ENCODE results near the gene SMOC1.

SMOC1 gene

DNA sequence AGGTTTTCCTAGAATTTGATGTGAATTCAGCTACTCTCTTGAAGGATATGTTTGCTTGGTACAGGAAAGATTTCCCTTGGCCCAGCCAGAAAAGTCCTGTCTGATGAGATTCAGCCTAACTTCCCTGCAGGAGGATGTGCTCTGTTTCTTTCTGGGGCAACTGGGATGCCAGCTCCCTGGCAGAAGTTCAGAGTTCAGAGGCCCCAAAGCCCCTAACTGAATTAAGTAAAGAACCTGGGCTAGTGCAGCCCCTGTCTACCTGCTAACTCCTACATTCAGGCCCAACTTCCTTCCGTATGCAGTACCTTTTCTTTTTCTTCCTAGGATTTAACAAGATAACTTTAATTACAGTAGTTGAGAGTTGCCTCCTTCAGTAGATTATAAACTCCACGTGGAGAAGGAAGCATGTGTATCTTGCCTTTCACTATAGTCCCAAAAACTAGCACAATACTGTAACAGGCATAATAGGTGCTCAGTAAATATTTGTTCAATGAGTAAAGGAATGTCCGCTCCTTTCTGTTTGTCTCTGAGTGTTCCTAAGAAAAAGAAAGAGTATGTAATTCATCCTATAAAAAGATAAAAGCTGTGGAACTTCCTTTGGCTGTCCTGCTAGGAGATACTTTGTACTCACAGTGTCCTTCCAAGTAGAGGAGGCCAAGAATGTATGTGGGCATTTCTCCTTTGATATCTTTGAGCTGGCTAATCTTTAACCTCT, 168.5 kb downstream of the SMOC1 start:
- Histone ChIP-seq H3K4me1 (ENCODE audit: control insufficient read depth, insufficient read depth, low read length) (no peaks in the 10 kb centered on the region), H3K4me3 (ENCODE audit: low read depth, low read length) (no peak overlapping the region), H3K36me3 (ENCODE audit: control insufficient read depth, insufficient read depth, low read length) (no peaks in the 10 kb centered on the region), H3K27ac (ENCODE audit: low read depth, low read length) (no peak overlapping the region), H3K9me3 (ENCODE audit: control insufficient read depth, insufficient read depth, low read length) (no peaks in the 10 kb centered on the region), H3K27me3 (ENCODE audit: control insufficient read depth, insufficient read depth, low read length) (0 out of 2 replicates have a peak, but pooled peaks cover 2% of the 10 kb centered on the region), H3K9ac (ENCODE audit: low read depth, low read length) (no peak overlapping the region)

DNA sequence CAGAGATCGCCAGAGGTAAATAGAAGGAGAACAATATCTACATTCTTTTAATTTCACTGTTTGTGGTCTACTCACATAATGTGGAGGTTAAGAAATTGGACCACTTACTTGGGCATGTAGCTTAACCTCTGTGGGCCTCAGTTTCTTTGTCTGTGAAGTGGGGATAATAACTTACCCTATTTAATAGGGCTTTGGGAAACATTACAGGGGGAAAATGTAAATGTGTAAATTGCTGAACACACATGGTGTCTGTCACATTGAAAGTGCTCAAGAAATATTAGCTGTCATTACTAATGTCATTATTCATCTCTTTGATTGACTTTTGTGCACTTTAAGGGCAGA, 169.1 kb downstream of the SMOC1 start:
- Histone ChIP-seq H3K27ac (ENCODE audit: low read depth, low read length) (no peak overlapping the region), H3K36me3 (ENCODE audit: control insufficient read depth, insufficient read depth, low read length) (no peaks in the 10 kb centered on the region), H3K9ac (ENCODE audit: low read depth, low read length) (no peak overlapping the region), H3K27me3 (ENCODE audit: control insufficient read depth, insufficient read depth, low read length) (0 out of 2 replicates have a peak, but pooled peaks cover 2% of the 10 kb centered on the region), H3K4me3 (ENCODE audit: low read depth, low read length) (no peak overlapping the region), H3K4me1 (ENCODE audit: control insufficient read depth, insufficient read depth, low read length) (no peaks in the 10 kb centered on the region), H3K9me3 (ENCODE audit: control insufficient read depth, insufficient read depth, low read length) (no peaks in the 10 kb centered on the region)

DNA sequence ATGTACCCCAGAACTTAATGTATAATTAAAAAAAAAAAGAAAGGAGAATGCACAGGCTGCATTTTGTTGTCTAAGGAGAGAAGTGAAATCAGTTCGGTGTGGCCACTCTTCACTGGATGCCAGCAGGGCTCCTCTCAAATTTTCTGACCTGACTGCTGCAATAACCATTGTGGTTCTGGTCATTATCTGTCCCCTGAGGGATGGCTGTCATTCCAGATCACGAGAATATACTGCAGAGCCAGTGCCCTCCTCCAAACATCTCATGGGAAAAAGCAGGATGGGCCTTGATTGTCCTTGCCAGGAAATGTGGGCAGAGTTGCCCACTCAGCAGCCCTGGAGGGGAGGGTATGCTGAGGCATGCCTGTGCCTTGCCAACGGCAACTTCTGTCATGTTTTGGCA, 170.4 kb downstream of the SMOC1 start:
- Histone ChIP-seq H3K9me3 (ENCODE audit: control insufficient read depth, insufficient read depth, low read length) (no peaks in the 10 kb centered on the region), H3K36me3 (ENCODE audit: control insufficient read depth, insufficient read depth, low read length) (no peaks in the 10 kb centered on the region), H3K27ac (ENCODE audit: low read depth, low read length) (no peak overlapping the region), H3K27me3 (ENCODE audit: control insufficient read depth, insufficient read depth, low read length) (0 out of 2 replicates have a peak, but pooled peaks cover 2% of the 10 kb centered on the region), H3K4me3 (ENCODE audit: low read depth, low read length) (no peak overlapping the region), H3K4me1 (ENCODE audit: control insufficient read depth, insufficient read depth, low read length) (no peaks in the 10 kb centered on the region), H3K9ac (ENCODE audit: low read depth, low read length) (no peak overlapping the region)

DNA sequence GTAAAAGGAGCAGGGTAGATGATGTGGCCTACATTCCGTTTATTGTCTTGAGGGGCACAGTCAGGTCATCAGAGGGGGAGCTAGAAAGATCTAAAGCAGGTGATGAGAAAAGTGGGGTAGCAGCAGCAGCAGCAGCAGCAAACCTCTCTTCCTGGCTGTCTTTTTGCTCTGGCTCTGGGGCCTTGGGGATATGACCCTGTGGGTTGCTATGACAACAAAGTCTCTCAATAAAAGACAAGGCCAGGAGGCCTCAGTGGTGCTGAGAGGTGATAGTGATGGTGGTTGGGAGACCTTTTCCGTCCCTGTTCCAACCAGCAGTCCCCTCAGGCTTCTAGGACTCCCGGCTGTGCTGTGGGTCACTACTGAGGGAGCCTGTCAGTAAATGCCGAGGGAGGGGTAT, 170.9 kb downstream of the SMOC1 start:
- H3K27me3 ChIP-seq (ENCODE audit: control insufficient read depth, insufficient read depth, low read length): 0 out of 2 replicates have a peak, but pooled peaks cover 2% of the 10 kb centered on the region
- no peak overlapping the region for H3K27ac ChIP-seq (ENCODE audit: low read depth, low read length)
- H3K4me3 ChIP-seq (ENCODE audit: low read depth, low read length): no peak overlapping the region
- H3K36me3 ChIP-seq (ENCODE audit: control insufficient read depth, insufficient read depth, low read length): no peaks in the 10 kb centered on the region
- H3K9ac ChIP-seq (ENCODE audit: low read depth, low read length): no peak overlapping the region
- no peaks in the 10 kb centered on the region for H3K4me1 ChIP-seq (ENCODE audit: control insufficient read depth, insufficient read depth, low read length)
- H3K9me3 ChIP-seq (ENCODE audit: control insufficient read depth, insufficient read depth, low read length): no peaks in the 10 kb centered on the region

DNA sequence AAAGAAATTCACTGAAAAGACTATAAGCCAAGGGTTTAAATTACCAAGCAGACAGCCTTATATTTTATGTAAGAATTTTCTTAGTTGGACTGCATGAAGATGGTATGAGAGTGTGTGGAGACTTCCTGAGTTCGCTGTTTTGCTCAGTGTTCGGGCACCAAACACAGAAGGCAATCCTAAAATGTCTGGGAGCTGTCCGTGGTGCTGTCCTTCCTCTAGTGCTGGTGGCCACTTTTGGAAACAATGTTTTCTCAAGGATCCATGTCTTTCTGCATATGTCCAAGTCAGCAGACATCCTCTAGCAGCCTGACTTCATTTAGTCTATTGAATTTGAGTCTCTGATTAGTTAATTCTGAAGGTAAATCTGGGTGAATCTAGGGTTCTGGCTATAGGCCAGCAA, 173.8 kb downstream of the SMOC1 start:
- H3K4me1 ChIP-seq (ENCODE audit: control insufficient read depth, insufficient read depth, low read length): no peaks in the 10 kb centered on the region
- no peak overlapping the region for H3K27ac ChIP-seq (ENCODE audit: low read depth, low read length)
- no peaks in the 10 kb centered on the region for H3K9me3 ChIP-seq (ENCODE audit: control insufficient read depth, insufficient read depth, low read length)
- no peaks in the 10 kb centered on the region for H3K36me3 ChIP-seq (ENCODE audit: control insufficient read depth, insufficient read depth, low read length)
- H3K4me3 ChIP-seq (ENCODE audit: low read depth, low read length): no peak overlapping the region
- no peak overlapping the region for H3K9ac ChIP-seq (ENCODE audit: low read depth, low read length)
- no peaks in the 10 kb centered on the region for H3K27me3 ChIP-seq (ENCODE audit: control insufficient read depth, insufficient read depth, low read length)

DNA sequence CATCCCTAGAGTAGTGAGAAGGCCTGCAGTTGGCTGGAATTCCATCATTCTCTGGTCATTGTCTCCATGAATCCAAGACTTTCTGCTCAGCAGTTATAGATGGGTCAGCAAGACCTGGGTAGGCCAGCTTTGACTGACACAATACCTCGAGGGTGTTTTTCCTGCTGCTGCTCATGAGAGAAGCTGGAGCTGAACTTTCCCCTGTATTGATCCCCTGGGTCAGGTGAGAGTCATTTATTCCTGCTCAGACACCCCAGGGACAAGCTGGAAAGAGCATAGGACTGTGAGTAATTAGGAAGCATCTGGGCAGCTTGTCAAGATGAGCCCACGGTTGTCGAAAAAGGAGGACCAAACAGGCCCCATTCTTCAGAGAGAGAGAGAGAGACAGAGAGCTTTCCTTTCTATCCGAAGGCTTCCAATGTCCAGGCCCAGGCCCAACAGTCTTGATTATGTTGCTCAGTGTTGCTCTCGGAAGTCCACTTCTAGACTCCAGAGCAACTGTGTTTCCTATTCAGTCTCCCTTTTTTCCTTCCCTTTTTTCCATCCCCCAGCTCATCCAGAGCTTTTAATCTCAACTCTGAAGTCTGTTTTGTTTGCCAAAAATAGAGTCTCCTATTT, 178.4 kb downstream of the SMOC1 start:
- no peak overlapping the region for H3K9ac ChIP-seq (ENCODE audit: low read depth, low read length)

DNA sequence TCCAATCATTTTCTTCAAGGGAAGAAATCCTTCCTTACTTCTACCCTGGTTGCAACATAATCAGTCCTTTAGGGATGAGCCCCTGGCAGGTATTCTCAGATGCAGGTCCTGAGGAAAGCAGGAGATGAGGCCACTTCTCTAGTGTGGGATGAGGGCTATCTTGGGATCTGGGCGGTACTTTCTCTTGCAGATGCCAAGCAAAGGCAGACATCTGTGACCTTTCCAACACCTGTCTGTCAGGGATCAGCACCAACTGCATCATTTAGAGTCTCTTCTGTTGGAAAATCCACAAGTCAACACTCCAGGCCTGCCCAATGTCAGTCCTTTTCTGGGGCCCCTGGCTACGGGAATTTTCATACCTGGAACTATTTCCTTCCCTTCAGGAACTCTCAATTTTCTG, 180.3 kb downstream of the SMOC1 start:
- Histone ChIP-seq H3K27ac (ENCODE audit: low read depth, low read length) (no peak overlapping the region), H3K9me3 (ENCODE audit: control insufficient read depth, insufficient read depth, low read length) (no peaks in the 10 kb centered on the region), H3K4me1 (ENCODE audit: control insufficient read depth, insufficient read depth, low read length) (no peaks in the 10 kb centered on the region), H3K4me3 (ENCODE audit: low read depth, low read length) (no peak overlapping the region), H3K27me3 (ENCODE audit: control insufficient read depth, insufficient read depth, low read length) (no peaks in the 10 kb centered on the region), H3K9ac (ENCODE audit: low read depth, low read length) (no peak overlapping the region), H3K36me3 (ENCODE audit: control insufficient read depth, insufficient read depth, low read length) (no peaks in the 10 kb centered on the region)

More for the DNA sequence above, 178.4 kb downstream of the SMOC1 start:
- no peak overlapping the region for H3K27ac ChIP-seq (ENCODE audit: low read depth, low read length)
- no peaks in the 10 kb centered on the region for H3K27me3 ChIP-seq (ENCODE audit: control insufficient read depth, insufficient read depth, low read length)
- H3K4me3 ChIP-seq (ENCODE audit: low read depth, low read length): no peak overlapping the region
- H3K9me3 ChIP-seq (ENCODE audit: control insufficient read depth, insufficient read depth, low read length): no peaks in the 10 kb centered on the region
- no peaks in the 10 kb centered on the region for H3K4me1 ChIP-seq (ENCODE audit: control insufficient read depth, insufficient read depth, low read length)
- H3K36me3 ChIP-seq (ENCODE audit: control insufficient read depth, insufficient read depth, low read length): no peaks in the 10 kb centered on the region

DNA sequence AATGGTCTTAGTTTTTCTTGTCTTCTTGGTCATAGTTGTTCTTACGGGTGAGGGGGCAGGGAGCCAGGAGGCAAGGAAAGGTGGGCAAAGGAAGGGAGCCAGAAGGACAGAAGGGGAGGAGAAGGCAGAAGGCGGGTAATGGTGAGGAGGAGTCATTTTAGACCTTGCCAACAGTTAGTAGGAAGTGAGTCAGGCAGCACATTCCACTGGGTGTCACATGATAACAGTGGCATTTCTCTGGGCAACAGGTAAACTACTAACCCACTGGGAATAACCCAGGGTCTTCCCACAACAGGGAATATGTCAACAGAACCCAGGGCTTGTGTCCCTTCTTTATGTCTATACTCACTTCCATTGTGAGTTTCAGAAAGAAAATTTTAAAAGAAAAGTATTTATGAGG, 181.9 kb downstream of the SMOC1 start:
- Histone ChIP-seq H3K27me3 (ENCODE audit: control insufficient read depth, insufficient read depth, low read length) (no peaks in the 10 kb centered on the region), H3K4me3 (ENCODE audit: low read depth, low read length) (no peak overlapping the region), H3K4me1 (ENCODE audit: control insufficient read depth, insufficient read depth, low read length) (no peaks in the 10 kb centered on the region), H3K36me3 (ENCODE audit: control insufficient read depth, insufficient read depth, low read length) (no peaks in the 10 kb centered on the region), H3K9ac (ENCODE audit: low read depth, low read length) (no peak overlapping the region), H3K27ac (ENCODE audit: low read depth, low read length) (no peak overlapping the region), H3K9me3 (ENCODE audit: control insufficient read depth, insufficient read depth, low read length) (no peaks in the 10 kb centered on the region)

DNA sequence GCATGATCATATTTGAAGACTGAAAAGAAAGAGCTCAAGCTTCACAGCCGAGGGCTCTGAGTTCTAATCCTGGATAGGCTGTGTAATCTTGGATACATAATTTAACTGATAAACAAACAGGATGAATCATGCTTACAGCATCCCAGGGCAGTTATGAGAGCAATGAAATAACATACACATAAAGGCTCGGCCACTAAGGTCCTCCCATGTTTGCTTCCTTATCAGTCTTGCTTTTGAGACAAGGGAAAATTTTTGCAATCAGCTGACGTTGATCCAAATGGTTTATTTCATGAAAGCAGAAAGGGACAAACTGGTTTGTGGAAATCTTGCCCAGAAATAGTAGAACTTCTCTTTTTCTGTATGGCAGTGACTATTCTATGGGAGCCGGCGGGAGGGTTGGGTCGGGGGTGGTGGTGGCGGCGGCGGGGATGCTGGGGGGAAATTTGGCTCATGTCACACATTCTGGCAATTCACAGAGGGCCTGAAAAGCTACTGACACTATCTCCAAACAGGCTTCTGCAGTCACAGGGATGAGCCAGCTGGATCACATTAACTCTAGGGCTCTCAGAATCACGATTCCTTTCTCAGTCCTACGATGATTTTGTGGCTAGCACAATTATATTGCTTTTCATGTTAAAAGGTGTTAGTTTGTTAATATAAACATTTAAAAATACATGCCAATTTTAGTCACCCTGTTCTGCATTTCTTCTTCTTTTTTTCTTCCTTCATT, 185.1 kb downstream of the SMOC1 start:
- Histone ChIP-seq H3K4me3 (ENCODE audit: low read depth, low read length) (no peak overlapping the region), H3K27ac (ENCODE audit: low read depth, low read length) (no peak overlapping the region)

DNA sequence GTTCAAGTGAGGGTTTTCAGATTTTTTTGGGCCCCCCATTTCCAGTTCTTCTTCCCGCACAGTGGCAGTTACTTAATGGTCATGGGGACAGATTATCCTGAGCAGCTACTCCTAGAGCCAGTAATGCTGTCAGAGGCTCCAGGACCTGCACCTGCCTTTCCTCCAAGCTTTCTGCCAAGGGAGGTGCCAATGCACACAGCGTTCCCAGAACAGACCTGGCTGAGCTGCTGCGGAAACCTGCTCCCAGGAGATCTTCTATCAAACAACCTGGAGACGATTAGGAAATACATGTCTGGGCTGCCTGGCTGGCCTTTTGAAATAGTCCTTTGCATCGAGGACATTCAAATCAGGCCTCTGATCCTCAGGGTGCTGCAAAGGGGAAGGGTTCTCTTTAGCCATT, 188.6 kb downstream of the SMOC1 start:
- no peaks in the 10 kb centered on the region for H3K4me1 ChIP-seq (ENCODE audit: control insufficient read depth, insufficient read depth, low read length)
- no peak overlapping the region for H3K9ac ChIP-seq (ENCODE audit: low read depth, low read length)
- no peaks in the 10 kb centered on the region for H3K9me3 ChIP-seq (ENCODE audit: control insufficient read depth, insufficient read depth, low read length)
- H3K4me3 ChIP-seq (ENCODE audit: low read depth, low read length): no peak overlapping the region
- H3K36me3 ChIP-seq (ENCODE audit: control insufficient read depth, insufficient read depth, low read length): no peaks in the 10 kb centered on the region
- no peak overlapping the region for H3K27ac ChIP-seq (ENCODE audit: low read depth, low read length)
- no peaks in the 10 kb centered on the region for H3K27me3 ChIP-seq (ENCODE audit: control insufficient read depth, insufficient read depth, low read length)

More for the DNA sequence above, 185.1 kb downstream of the SMOC1 start:
- Histone ChIP-seq H3K9ac (ENCODE audit: low read depth, low read length) (no peak overlapping the region), H3K27me3 (ENCODE audit: control insufficient read depth, insufficient read depth, low read length) (no peaks in the 10 kb centered on the region), H3K9me3 (ENCODE audit: control insufficient read depth, insufficient read depth, low read length) (no peaks in the 10 kb centered on the region), H3K4me1 (ENCODE audit: control insufficient read depth, insufficient read depth, low read length) (no peaks in the 10 kb centered on the region), H3K36me3 (ENCODE audit: control insufficient read depth, insufficient read depth, low read length) (no peaks in the 10 kb centered on the region)

DNA sequence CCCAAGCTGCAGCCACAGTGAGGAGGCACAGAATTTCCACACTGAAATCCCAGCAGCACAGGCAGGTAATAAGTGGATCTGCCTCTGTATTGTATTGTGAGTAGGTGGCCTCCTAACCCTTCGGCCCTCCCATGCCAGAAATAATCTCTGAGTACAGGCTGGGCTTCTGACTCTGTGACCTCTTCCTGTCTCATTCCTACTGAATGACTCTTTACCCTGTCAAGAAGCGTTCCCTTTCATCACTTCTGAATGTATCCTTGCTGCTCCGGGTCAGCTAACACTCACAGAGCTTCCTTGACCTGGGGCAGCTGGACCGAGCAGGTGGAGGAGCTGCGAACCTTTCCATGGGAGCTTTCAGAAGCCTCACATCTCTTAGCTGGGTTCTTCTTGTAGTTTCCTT, 190.0 kb downstream of the SMOC1 start:
- no peak overlapping the region for H3K27ac ChIP-seq (ENCODE audit: low read depth, low read length)
- no peaks in the 10 kb centered on the region for H3K4me1 ChIP-seq (ENCODE audit: control insufficient read depth, insufficient read depth, low read length)
- no peaks in the 10 kb centered on the region for H3K27me3 ChIP-seq (ENCODE audit: control insufficient read depth, insufficient read depth, low read length)
- no peak overlapping the region for H3K9ac ChIP-seq (ENCODE audit: low read depth, low read length)
- no peaks in the 10 kb centered on the region for H3K9me3 ChIP-seq (ENCODE audit: control insufficient read depth, insufficient read depth, low read length)
- H3K4me3 ChIP-seq (ENCODE audit: low read depth, low read length): no peak overlapping the region
- no peaks in the 10 kb centered on the region for H3K36me3 ChIP-seq (ENCODE audit: control insufficient read depth, insufficient read depth, low read length)

Measured in HUES48 (cell line).